Raji (cell line): ENCODE data around the gene C5orf58.

ENCODE experiments used
- POLR2A ChIP-seq: IDR thresholded peaks from 2 replicates; pipeline ENCODE4 v1.6.1; 2011; ENCODE audit warnings: low read depth, low read length, control low read depth; ENCODE audit not compliant: insufficient read depth

C5orf58 gene

DNA sequence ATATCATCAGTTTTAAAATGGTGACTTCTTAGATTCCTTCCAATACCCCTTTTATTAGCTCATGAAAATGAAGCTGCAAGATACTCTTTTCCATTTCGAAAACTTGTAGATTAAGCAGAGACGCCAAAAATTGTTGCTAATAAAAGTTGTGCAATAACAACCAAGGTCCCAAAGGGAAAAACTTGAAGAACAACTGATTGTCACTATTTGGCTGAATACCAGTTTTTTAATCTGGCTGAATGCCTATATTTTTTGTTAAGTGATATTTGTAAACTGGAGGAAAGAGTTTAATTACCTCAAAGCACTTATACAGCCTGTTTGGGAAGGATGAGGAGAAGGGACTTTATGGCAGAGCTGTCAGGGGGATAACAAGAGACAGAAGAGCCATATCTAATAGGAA is 14.6 kb downstream of the C5orf58 start:
- TF ChIP-seq POLR2A: no peak

DNA sequence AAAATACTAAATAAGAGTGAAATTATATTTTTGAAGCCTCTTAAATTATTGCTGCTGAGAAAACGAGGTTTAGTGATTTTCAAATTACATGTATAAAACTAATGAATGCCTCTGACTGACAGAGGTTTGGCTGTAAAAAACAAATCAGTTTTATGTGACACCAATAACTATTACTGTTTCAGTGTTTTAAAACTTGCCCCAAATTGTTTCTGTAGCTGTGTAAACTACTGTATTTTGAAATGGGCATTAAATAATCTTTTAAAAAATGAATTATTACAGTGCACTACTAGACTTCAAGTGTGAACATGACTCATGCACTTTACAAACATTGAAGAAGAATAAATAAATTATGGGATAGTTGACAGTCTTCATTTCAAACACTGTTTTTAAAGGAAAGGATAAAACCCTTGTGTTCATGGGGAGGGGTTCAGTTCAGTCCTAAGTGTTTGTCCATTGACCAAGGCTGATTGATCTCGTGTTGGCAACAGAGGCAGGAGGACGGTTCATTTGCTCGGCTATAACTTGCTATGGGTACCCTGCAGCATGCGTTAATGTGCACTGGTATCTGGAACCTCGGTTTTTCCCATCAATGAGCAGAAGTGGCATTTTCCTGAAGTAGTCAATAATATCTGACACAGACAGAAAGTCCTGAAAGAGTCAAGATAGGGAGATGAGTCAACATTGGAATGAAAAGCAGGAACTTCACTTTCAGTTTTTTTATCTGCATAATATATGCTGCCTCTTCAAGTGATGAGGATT is 15.6 kb downstream of the C5orf58 start:
- no peak for TF ChIP-seq POLR2A

DNA sequence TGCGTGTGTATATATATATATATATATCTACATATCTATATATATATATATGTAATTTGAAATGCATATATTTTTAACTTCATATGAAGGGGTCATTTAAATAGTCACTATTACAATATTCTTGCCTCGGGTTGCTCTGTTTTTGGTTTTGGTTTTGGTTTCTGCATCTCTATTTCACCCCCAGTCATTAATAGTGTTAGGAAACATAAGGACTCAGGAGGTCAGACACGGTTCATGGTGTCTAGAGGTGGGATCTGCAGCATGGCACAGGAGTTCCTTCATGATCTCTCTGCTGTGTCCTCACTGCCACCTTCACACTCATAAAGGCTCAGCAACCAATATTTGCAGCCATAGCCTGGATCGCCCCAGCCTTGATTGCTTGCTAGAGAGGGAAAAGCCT is 16.6 kb downstream of the C5orf58 start:
- TF ChIP-seq POLR2A: no peak

DNA sequence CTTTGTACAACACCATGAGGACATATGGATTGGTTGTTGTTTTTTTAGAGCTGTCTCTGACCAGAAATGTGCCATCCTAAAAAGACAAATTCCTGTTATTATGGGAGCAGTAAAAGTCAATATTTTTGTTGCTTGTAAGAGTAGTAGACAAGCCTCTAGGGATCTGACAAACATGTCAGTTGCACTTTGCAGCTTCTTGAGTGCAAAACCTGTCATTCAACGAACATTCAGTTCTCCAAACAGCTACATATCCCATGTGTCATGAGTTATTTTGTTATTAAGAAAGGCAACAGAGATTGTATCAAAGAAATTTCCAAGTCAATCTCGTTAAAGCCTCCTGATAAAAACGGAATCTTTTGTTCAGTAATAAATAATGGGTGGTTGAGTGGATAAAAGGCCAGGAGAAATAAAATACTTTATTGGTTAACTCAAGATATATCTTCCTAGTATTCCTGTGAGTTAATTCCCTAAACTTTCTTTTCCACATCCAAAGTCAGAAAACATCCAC is 18.1 kb downstream of the C5orf58 start:
- no peak for TF ChIP-seq POLR2A

DNA sequence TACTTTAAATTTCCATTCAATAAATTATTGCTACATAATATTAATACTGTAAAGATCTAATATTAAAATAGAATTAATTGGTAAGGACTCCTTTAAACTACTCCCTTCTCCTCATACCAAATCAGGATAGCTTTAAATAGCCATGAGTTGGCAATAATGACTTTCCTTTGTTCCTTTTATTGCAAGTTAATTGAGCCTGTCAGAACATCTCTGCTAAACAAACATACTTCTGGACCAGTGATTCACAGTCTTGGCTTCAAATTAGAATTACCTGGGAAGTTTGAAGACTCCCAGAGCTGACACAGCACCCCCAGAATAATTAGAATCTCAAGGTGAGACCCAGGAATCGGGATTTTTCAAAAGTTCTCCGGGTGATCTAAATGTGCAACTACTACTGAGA is 18.7 kb downstream of the C5orf58 start:
- TF ChIP-seq POLR2A: no peak

DNA sequence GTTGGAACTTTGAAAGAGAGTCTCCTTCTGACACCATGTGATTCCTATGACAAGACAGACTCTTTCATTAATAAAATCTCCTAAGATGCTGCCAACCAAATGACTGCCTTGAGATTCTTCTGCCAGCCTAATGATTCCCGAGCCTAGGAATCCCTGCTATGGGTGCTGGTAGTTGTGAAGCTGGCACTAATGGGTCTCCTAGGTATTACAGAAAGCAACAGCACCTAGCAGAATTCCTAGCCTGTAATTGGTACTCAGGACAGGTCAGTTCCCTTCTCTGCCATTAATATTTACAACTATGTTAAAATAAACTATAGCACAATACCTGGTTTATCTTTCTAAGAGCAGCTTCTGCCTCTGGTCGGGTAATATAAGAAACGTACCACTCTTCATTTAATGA is 19.3 kb downstream of the C5orf58 start:
- TF ChIP-seq POLR2A: no peak

DNA sequence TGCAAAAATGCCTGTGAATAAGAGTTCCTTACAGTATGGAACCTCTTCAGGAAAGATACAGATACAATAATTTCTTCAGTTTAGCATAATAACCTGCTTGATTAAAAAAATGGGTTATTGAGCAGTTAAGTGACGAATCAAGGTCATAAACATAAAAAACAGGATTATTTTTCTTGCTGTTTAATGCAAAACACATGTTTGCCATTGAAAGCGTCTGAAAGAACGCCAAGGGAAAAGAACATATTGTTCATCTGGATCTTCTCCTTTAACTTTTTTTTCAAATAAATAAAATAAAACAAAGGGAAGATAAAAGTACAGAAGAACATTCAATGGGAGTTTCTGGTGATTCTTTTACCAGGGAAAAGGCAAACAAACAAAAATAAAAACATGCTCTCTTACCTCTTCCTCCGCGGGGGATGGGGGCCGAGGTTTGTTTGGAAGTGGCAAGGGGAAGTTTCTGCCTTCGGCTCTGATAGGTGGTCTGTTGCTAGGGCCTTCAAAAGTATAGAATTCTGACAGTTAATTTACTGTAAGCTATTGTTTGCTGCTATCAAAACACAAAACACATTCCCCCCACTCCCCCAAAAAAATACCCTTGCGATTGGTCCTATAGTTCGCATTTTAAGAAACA is 20.1 kb downstream of the C5orf58 start:
- TF ChIP-seq POLR2A: no peak

DNA sequence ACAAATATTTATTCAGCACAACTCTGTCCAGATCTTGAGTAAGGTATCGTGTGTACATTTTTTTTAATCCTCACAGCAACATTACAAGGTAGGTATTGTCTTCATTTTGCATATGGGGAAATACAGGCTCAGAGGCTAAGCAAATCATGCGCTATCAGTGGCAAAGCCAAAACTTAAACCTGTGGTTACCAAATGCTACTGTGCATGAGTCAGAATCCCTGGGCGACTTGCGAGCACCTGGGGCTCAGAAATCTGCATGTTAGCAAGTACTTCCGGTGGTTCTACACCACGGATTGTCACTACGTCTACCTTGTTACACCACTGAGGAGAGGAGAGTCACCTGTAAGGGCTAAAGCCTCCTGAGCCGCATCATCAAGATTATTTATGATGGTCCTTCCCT is 21.3 kb downstream of the C5orf58 start:
- no peak for TF ChIP-seq POLR2A

DNA sequence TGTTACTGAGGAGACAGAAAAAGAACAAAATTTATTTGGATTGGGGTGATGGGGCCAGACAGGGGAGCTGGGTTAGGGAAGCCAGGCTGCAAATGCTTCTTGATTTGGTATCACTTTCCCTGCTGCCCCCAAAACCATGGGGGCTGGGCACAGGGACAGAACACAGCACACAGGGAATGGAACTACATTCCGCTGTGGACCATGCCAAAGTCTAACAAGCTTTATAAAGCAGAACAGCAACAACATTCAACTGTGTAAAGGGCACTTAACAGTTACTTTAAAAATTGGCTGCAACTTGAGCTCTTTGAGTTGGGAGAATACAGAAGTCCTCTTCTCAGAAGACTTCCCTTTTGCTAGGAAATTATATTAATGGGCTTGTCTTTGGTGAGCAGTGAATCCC is 23.8 kb downstream of the C5orf58 start:
- no peak for TF ChIP-seq POLR2A

DNA sequence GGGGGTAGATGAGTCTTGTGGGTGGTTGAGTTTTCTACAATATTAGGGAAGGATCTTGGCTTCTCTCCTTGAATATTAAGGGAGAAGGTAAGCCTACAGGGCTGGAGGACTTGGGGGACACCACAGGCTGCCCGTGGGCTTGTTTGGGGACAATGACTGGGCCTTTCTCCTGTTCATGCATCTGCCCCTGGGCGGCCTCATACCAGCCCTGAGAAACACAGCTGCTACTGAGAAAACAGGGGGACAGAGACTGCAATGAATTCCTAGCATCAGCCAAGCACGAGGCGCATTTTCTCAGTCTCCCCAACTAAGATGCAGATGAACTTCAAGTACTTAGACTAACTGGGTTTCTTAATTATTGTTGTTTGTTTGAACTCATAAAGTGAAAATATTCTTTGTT is 24.6 kb downstream of the C5orf58 start:
- no peak for TF ChIP-seq POLR2A

DNA sequence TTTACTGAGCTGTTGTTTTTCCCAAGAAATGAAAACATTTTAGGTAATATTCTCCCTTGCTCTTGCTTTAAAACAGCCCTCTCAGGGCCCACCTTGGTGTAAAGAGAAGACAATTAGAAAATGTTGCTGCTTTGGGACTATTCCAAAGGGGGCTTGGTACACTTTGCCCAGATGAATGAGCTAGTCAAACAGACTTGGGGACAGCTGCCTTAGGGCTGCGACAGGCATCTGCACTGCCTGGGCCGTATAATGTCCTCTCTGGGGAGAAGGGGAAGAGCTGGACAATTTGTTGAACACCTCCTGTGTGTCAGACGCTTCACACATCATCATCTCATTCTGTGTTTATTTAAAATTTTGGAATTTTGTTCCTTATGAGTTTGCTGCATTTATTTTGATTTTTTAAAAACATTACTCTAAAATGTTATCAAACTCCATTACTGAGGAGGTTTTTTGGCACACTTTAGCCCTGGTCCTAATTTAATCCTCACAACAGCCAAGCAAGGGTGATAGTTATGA is 28.8 kb downstream of the C5orf58 start:
- no peak for TF ChIP-seq POLR2A

DNA sequence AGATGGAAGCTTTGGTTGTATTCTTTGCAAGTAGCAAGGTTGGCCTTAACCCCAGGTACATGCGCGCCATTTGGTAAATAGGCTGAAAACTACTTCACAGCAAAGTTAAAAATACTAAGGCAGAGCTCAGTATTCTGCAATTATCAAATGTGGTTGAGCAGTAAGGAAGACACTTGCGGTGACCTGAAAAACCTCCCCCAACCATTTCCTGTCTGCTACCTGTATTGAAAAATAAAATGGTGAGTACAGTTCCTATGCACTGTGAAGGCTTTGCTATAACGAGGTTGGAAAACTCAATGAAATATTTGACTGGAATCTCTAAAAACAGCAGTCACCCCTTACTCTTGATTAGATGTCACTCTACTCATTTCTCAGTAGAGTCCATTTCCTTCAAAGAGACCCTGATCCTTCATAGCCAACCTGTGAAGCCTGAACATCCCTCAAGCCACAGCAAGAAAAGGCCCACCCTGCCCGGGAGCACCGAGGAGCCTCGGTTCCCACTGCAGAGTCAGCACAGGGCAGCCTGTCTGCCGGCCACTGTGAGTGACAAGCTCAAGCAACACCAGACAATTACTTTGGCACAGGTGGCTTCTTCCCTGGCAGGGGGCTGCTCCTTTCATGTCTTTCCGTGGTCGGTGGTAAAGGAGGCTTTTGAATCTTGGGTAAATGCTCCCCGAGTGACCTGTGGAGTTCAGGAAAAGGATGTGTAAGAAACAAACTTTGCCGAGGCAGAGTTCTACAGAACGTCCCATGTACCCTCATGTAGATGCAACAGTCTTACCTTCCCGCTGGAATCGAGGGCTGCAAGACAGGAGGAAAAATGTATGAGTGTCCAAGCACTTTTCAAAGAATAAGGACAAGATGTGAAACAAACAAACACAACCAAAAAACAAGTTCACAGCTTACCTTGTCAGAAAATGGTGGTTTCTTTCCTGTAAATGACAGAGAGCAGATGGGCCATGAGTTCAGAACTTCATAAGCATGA is 29.6 kb downstream of the C5orf58 start:
- TF ChIP-seq POLR2A: no peak

DNA sequence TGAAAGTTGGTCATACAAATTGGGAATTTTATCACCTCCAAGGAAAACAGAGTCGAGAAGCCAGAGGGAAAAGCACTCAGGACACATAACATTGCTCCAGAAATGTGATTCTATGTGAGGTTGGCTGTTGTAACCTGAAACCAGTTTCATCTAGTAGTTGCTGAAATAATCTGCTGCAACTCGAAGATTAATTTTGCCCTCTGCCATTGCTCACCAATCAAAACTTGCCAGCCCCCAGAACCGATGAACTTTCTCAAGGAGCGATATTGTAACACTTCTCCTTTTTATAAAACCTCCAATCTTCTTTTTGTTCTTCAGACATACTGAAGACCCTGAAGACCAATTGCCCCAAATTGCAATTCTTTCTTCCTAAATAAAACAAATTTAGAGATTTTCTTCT is 31.1 kb downstream of the C5orf58 start:
- no peak for TF ChIP-seq POLR2A

DNA sequence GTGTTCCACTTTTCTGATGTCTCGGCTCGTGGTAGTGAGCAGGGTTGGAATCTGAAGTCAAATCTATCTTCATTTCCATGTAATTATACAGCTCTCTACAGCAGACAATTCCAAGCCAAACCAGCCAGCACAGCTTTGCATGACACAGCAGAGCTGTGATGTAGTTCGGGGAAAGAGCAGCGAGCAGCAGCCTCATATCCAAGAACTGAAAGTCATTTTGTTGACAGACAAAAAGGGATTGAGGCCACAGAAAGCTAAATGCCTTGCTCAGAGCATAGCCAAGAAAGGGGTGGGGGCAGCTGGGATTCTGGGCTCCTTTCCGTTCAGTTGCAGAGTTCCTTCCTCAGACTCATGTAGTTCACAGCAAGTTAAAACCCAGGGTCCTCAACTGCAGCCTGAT is 32.7 kb downstream of the C5orf58 start:
- TF ChIP-seq POLR2A: no peak
